ENCODE results near the gene ALKBH7.

The ALKBH7 gene

GRCh38 chr19:6325614-6326013 lies 47.0 kb upstream of the ALKBH7 start:
- TF ChIP-seq PATZ1 (CRISPR knock-in tag; IDR thresholded peaks at IDR 0.05; ENCODE audit: borderline replicate concordance) (no peak), SNAI2 (CRISPR knock-in tag; IDR thresholded peaks at IDR 0.05) (no peak), ZC3H10 (CRISPR knock-in tag; IDR thresholded peaks at IDR 0.05) (no peak), ISL1 (CRISPR knock-in tag; IDR thresholded peaks at IDR 0.05) (no peak), ZNF565 (CRISPR knock-in tag; conservative IDR thresholded peaks at IDR 0.05; ENCODE audit: low read depth) (no peak), TOX (CRISPR knock-in tag; IDR thresholded peaks at IDR 0.05; ENCODE audit: borderline replicate concordance) (no peak), ARNTL (CRISPR knock-in tag; IDR thresholded peaks at IDR 0.05; ENCODE audit: borderline replicate concordance, low read depth) (no peak), CSDC2 (CRISPR knock-in tag; IDR thresholded peaks at IDR 0.05) (no peak), ZFP3 (CRISPR knock-in tag; IDR thresholded peaks at IDR 0.05) (no peak), OSR1 (CRISPR knock-in tag; IDR thresholded peaks at IDR 0.05) (no peak), TSHZ2 (CRISPR knock-in tag; IDR thresholded peaks at IDR 0.05) (no peak), ZNF70 (CRISPR knock-in tag; IDR thresholded peaks at IDR 0.05) (no peak), ESRRG (CRISPR knock-in tag; IDR thresholded peaks at IDR 0.05) (no peak), CSRNP3 (CRISPR knock-in tag; IDR thresholded peaks at IDR 0.05) (no peak), TCF4 (CRISPR knock-in tag; IDR thresholded peaks at IDR 0.05; ENCODE audit: borderline replicate concordance) (no peak), POU6F1 (CRISPR knock-in tag; IDR thresholded peaks at IDR 0.05; ENCODE audit: borderline replicate concordance, low read depth) (no peak), ZFP30 (CRISPR knock-in tag; IDR thresholded peaks at IDR 0.05) (no peak), PPARA (CRISPR knock-in tag; IDR thresholded peaks at IDR 0.05; ENCODE audit: borderline replicate concordance) (no peak), BACH2 (CRISPR knock-in tag; IDR thresholded peaks at IDR 0.05; ENCODE audit: borderline replicate concordance) (no peak), CREB5 (CRISPR knock-in tag; IDR thresholded peaks at IDR 0.05; ENCODE audit: low read depth) (no peak)
- ATAC-seq = no peak

- no peak for ATAC-seq
- TF ChIP-seq ZFP3 (CRISPR knock-in tag; IDR thresholded peaks at IDR 0.05) (peak; percentile 94), ZFP30 (CRISPR knock-in tag; IDR thresholded peaks at IDR 0.05) (no peak)
Measured at GRCh38 chr19:6326815-6327214, 45.8 kb upstream of the ALKBH7 start.

- no peak for ATAC-seq
- TF ChIP-seq SNAI2 (CRISPR knock-in tag; IDR thresholded peaks at IDR 0.05) = no peak
- no peak for TF ChIP-seq RARB (CRISPR knock-in tag; IDR thresholded peaks at IDR 0.05)
- TF ChIP-seq ZFP30 (CRISPR knock-in tag; IDR thresholded peaks at IDR 0.05) = no peak
- TF ChIP-seq TSHZ2 (CRISPR knock-in tag; IDR thresholded peaks at IDR 0.05) = no peak
- no peak for TF ChIP-seq ARNTL (CRISPR knock-in tag; IDR thresholded peaks at IDR 0.05; ENCODE audit: borderline replicate concordance, low read depth)
- TF ChIP-seq ZC3H10 (CRISPR knock-in tag; IDR thresholded peaks at IDR 0.05) = no peak
- no peak for TF ChIP-seq TCF4 (CRISPR knock-in tag; IDR thresholded peaks at IDR 0.05; ENCODE audit: borderline replicate concordance)
Measured at GRCh38 chr19:6333439-6333838, 39.2 kb upstream of the ALKBH7 start, which contains the start of gene ACER1. Gene ACER1, minus strand, starts transcription at chr19:6333612. Its CDS starts 61 bp downstream, at chr19:6333551.

Data from SK-N-SH treated with all-trans-retinoic acid at 6 μM for 48 hours (cell line).